ENCODE results near the gene DIDO1.

- TF ChIP-seq, protein P1, sequence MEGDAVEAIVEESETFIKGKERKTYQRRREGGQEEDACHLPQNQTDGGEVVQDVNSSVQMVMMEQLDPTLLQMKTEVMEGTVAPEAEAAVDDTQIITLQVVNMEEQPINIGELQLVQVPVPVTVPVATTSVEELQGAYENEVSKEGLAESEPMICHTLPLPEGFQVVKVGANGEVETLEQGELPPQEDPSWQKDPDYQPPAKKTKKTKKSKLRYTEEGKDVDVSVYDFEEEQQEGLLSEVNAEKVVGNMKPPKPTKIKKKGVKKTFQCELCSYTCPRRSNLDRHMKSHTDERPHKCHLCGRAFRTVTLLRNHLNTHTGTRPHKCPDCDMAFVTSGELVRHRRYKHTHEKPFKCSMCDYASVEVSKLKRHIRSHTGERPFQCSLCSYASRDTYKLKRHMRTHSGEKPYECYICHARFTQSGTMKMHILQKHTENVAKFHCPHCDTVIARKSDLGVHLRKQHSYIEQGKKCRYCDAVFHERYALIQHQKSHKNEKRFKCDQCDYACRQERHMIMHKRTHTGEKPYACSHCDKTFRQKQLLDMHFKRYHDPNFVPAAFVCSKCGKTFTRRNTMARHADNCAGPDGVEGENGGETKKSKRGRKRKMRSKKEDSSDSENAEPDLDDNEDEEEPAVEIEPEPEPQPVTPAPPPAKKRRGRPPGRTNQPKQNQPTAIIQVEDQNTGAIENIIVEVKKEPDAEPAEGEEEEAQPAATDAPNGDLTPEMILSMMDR (IDR thresholded peaks at IDR 0.05): no peak
- no peak for TF ChIP-seq EP300 (IDR thresholded peaks at IDR 0.05)
These were observed 18.4 kb upstream of the DIDO1 start for GRCh38 chr20:62944746-62945145.
